ENCODE measurements around the gene IPMK. TPM values are rescaled to one million over a fixed set of nuclear protein-coding genes. Genes with fewer than 3 reads are reported as not detected.
A peak's percentile ranks its signal among the peaks of the same experiment; 100 is the strongest.

IPMK gene
- total and polyA plus RNA-seq, 9 of the 15 experiments (the other 6 are each of a cell fraction or from before 2014, with no cell fraction given): 0.98 to 4.4 (median 2.7) TPM

- TF ChIP-seq XRCC4 (IDR thresholded peaks at IDR 0.05; ENCODE audit: extremely low read depth, insufficient read depth, insufficient read length) (no peak), GTF2A2 (tag; IDR thresholded peaks at IDR 0.05) (no peak), FIP1L1 (IDR thresholded peaks at IDR 0.05; ENCODE audit: low read depth, low read length, poor library complexity, severe bottlenecking) (peak; percentile 72), SNRNP70 (optimal IDR thresholded peaks at IDR 0.05; ENCODE audit: low read depth, low read length) (no peak), ZNF445 (CRISPR knock-in tag; IDR thresholded peaks at IDR 0.05; ENCODE audit: low read depth) (no peak), CBFA2T3 (IDR thresholded peaks at IDR 0.05) (no peak), ZKSCAN1 (IDR thresholded peaks at IDR 0.05; ENCODE audit: low read depth, low read length) (no peak), ZNF23 (CRISPR knock-in tag; IDR thresholded peaks at IDR 0.05) (no peak), NFYB (IDR thresholded peaks at IDR 0.05; ENCODE audit: extremely low read depth, insufficient read length) (no peak), CBFA2T2 (conservative IDR thresholded peaks at IDR 0.05) (no peak), SMC3 (conservative IDR thresholded peaks at IDR 0.05; ENCODE audit: insufficient read depth, low read depth, low read length) (no peak), PHF8 (IDR thresholded peaks at IDR 0.05; ENCODE audit: borderline replicate concordance, low read length) (peak; percentile 92), STAT6 (CRISPR knock-in tag; IDR thresholded peaks at IDR 0.05) (no peak), POLR2AphosphoS2 (IDR thresholded peaks at IDR 0.05; ENCODE audit: low read length) (peak; percentile 50; the same call in 1 of the 2 replicates), SMARCC2 (IDR thresholded peaks at IDR 0.05; ENCODE audit: low read depth) (no peak; the same call in 1 of the 2 replicates), PHF20 (IDR thresholded peaks at IDR 0.05; ENCODE audit: partially characterized antibody) (peak; percentile 67), BRCA1 (IDR thresholded peaks at IDR 0.05) (no peak), BRCA1 (CRISPR knock-in tag; IDR thresholded peaks at IDR 0.05) (no peak), CBX5 (IDR thresholded peaks at IDR 0.05; ENCODE audit: borderline replicate concordance, low read depth) (no peak), CHCHD3 (CRISPR knock-in tag; IDR thresholded peaks at IDR 0.05) (no peak), KDM4B (IDR thresholded peaks at IDR 0.05; ENCODE audit: borderline replicate concordance in 2 of 2, low read depth in 1 of 2) (no peak), PURB (CRISPR knock-in tag; IDR thresholded peaks at IDR 0.05; ENCODE audit: low read depth) (no peak), PATZ1 (CRISPR knock-in tag; IDR thresholded peaks at IDR 0.05; ENCODE audit: borderline replicate concordance) (no peak), E2F5 (CRISPR knock-in tag; IDR thresholded peaks at IDR 0.05) (peak; percentile 86; the same call in 1 of the 2 replicates), EGR1 (conservative IDR thresholded peaks at IDR 0.05) (no peak; the same call in 1 of the 2 replicates)
These were observed 1.5 kb upstream of the IPMK start, which contains the start of gene CISD1 (continued) for GRCh38 chr10:58268946-58269781.
